ENCODE data around the gene RFXAP. TPM values are rescaled to one million over a fixed set of nuclear protein-coding genes. Genes with fewer than 3 reads are reported as not detected.

The RFXAP gene
- total RNA-seq, 1 experiment from 2014 or later = 11.5 TPM

- Histone ChIP-seq H3K4me3 (ENCODE audit: low read depth, low read length) (no peak overlapping the region), H3K4me1 (peaks cover 8% of the 10 kb centered on the region), H3K9me3 (no peaks in the 10 kb centered on the region), H3K36me3 (ENCODE audit: control insufficient read depth, insufficient read depth, low read length) (no peaks in the 10 kb centered on the region), H3K27me3 (replicated peaks; ENCODE audit: control insufficient read depth, insufficient read depth, low read length) (no peaks in the 10 kb centered on the region)
- no peaks in the 10 kb centered on the region for H3K9me3 Mint-ChIP-seq (ENCODE audit: unreplicated experiment)
- no peaks in the 10 kb centered on the region for H3K27me3 Mint-ChIP-seq (ENCODE audit: insufficient read depth, unreplicated experiment)
- no peaks in the 10 kb centered on the region for H3K36me3 Mint-ChIP-seq (ENCODE audit: insufficient read depth, unreplicated experiment)
- intact Hi-C loops (cut with micrococcal nuclease; ENCODE audit: unreplicated experiment) = loop anchor here (2.0 to 5.0 kb wide), 2 partner anchors 58 to 210 kb away; no protein-coding TSS in a partner anchor
- no peak for DNase-seq
- BruUV-seq (replicated peaks) = no TSS peak
- no peak for TF ChIP-seq CTCF (IDR thresholded peaks at IDR 0.05; ENCODE audit: insufficient read depth in 1 of 2, low read depth in 1 of 2, low read length in 1 of 2, severe bottlenecking in 1 of 2, unreplicated experiment in 1 of 2)
- no peak overlapping the region for H3K4me3 Mint-ChIP-seq (ENCODE audit: unreplicated experiment)
- no peaks in the 10 kb centered on the region for H3K4me1 Mint-ChIP-seq (ENCODE audit: low read depth, unreplicated experiment)
- no peak overlapping the region for H3K27ac Mint-ChIP-seq (ENCODE audit: unreplicated experiment)
- CTCF ChIA-PET = interaction anchor here (1.4 kb wide), 1 partner anchor 141 kb away, joined by 5 read pairs; no protein-coding TSS in a partner anchor
- POLR2A ChIA-PET = no interaction called here
Observed at GRCh38 chr13:36859259-36859658, 40.2 kb downstream of the RFXAP start.

- Histone ChIP-seq H3K4me1 (peaks cover 8% of the 10 kb centered on the region), H3K4me3 (ENCODE audit: low read depth, low read length) (no peak overlapping the region), H3K36me3 (ENCODE audit: control insufficient read depth, insufficient read depth, low read length) (no peaks in the 10 kb centered on the region), H3K27me3 (replicated peaks; ENCODE audit: control insufficient read depth, insufficient read depth, low read length) (no peaks in the 10 kb centered on the region), H3K9me3 (no peaks in the 10 kb centered on the region)
- TF ChIP-seq CTCF (IDR thresholded peaks at IDR 0.05; ENCODE audit: insufficient read depth in 1 of 2, low read depth in 1 of 2, low read length in 1 of 2, severe bottlenecking in 1 of 2, unreplicated experiment in 1 of 2) = no peak
- no peak for DNase-seq
- Mint-ChIP-seq H3K9me3 (ENCODE audit: unreplicated experiment) (no peaks in the 10 kb centered on the region), H3K27ac (ENCODE audit: unreplicated experiment) (peak overlapping the region; percentile 39), H3K4me3 (ENCODE audit: unreplicated experiment) (no peak overlapping the region), H3K36me3 (ENCODE audit: insufficient read depth, unreplicated experiment) (no peaks in the 10 kb centered on the region), H3K27me3 (ENCODE audit: insufficient read depth, unreplicated experiment) (no peaks in the 10 kb centered on the region), H3K4me1 (ENCODE audit: low read depth, unreplicated experiment) (no peaks in the 10 kb centered on the region)
- POLR2A ChIA-PET = no interaction called here
- intact Hi-C loops (cut with micrococcal nuclease; ENCODE audit: unreplicated experiment) = no loop called here
- CTCF ChIA-PET = no interaction called here
- no TSS peak for BruUV-seq (replicated peaks)
Observed at GRCh38 chr13:36862002-36862685, 43.1 kb downstream of the RFXAP start.

- Mint-ChIP-seq H3K27ac (ENCODE audit: unreplicated experiment) (no peak overlapping the region), H3K4me1 (ENCODE audit: low read depth, unreplicated experiment) (no peaks in the 10 kb centered on the region), H3K27me3 (ENCODE audit: insufficient read depth, unreplicated experiment) (no peaks in the 10 kb centered on the region), H3K4me3 (ENCODE audit: unreplicated experiment) (no peak overlapping the region), H3K36me3 (ENCODE audit: insufficient read depth, unreplicated experiment) (no peaks in the 10 kb centered on the region), H3K9me3 (ENCODE audit: unreplicated experiment) (no peaks in the 10 kb centered on the region)
- ChIA-PET CTCF (no interaction called here), POLR2A (no interaction called here)
- DNase-seq = no peak
- Histone ChIP-seq H3K27me3 (replicated peaks; ENCODE audit: control insufficient read depth, insufficient read depth, low read length) (no peaks in the 10 kb centered on the region), H3K9me3 (no peaks in the 10 kb centered on the region), H3K36me3 (ENCODE audit: control insufficient read depth, insufficient read depth, low read length) (no peaks in the 10 kb centered on the region), H3K4me3 (ENCODE audit: low read depth, low read length) (no peak overlapping the region), H3K4me1 (peaks cover 8% of the 10 kb centered on the region)
- no peak for TF ChIP-seq CTCF (IDR thresholded peaks at IDR 0.05; ENCODE audit: insufficient read depth in 1 of 2, low read depth in 1 of 2, low read length in 1 of 2, severe bottlenecking in 1 of 2, unreplicated experiment in 1 of 2)
- intact Hi-C loops (cut with micrococcal nuclease; ENCODE audit: unreplicated experiment) = no loop called here
- no TSS peak for BruUV-seq (replicated peaks)
Observed at GRCh38 chr13:36862722-36863121, 43.7 kb downstream of the RFXAP start.

Measured in Caco-2 (cell line).